ENCODE data around the gene MKNK1.

The MKNK1 gene

DNA sequence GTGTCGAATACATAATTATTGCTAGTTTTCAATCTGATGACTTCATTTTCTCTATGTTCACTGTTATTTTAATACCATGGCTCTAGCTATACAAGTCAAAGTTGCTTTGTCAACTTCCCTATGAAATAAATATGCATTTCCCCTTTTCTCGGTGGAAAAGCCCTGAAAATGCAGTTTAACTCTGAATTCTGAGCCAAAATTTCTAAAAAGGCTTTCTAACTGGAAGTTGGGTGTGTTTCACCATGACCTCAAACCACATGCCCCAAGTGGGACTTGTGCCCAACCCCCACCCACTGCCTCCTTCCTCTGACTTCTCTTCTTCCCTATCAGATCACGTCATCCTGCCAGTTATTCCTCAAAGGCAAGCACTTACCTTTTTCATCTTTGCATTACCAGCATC, 8.9 kb downstream of the MKNK1 start:
- no peak for DNase-seq

DNA sequence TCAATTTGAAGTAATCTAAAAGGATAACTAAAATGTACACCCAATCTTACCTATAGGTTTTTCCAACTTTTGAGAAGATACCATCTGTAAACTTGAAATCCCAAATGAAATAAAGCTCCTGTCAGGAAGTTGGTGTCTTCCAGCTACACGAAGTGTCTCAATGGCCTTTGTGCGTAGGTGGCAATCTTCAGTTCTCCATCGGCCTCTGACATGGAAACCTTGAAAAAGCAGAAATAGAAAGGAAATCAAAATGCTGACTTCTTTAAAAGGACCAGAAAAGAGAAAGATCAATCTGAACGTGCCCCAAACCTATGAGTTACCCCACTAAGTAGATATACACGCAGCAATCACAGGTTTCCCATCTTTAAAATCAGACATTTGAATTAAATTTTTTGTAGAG, 10.0 kb downstream of the MKNK1 start:
- DNase-seq: no peak

DNA sequence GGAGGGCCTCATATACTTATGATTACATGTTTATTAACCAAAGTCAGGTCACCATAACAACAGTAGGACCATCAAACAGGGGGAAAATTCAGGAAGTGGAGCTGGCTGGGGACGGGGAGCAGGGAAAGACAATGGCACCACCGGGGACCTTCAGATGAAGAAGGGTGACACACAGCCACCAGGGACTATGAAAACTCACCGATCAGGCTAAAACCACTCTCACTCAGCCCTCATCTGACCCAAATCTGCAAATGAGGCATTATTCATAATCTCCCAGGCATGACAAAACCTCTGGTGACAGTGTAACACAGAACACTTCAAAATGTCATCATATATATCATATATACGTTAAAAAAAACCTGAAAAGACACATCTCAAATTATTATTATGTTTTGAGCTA, 11.2 kb downstream of the MKNK1 start:
- DNase-seq: no peak

DNA sequence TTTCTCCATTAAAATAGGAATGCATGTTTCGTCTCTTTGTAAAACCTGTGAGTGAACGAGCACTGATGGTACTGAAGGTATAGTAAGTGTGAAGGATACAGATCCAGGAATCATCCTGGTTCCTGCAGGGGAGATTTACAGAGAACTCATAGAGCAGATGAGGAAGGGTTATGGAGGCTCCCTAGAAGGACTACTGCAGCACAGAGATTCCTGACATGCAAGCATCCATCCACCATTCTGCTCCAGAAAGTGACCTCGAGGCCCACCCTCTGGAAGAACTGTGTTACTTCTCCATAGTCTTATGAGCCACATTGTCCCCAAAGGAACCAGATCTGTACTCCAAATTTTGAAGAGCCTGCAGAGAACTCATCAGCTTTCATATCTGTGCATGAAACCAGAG, 14.5 kb downstream of the MKNK1 start:
- no peak for DNase-seq

DNA sequence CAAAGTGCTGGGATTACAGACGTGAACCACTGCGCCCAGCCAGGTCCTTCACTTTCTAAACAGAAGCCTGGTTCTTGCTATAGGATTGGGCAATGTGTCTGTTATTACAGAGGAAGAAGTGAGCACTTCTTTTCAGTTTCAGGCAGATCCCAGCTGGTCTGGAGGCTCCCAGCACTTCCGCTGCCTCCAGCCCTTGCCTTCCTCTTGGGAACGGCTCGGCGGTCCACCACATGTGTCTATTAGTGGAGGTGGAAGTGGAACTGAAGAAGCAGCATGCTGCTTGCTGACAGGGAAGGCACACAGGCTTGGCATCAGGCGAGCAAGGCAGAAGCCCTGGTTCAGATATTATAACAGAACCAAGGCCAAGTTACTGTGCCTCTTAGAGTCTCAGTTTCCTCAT, 17.0 kb downstream of the MKNK1 start:
- no peak for DNase-seq

DNA sequence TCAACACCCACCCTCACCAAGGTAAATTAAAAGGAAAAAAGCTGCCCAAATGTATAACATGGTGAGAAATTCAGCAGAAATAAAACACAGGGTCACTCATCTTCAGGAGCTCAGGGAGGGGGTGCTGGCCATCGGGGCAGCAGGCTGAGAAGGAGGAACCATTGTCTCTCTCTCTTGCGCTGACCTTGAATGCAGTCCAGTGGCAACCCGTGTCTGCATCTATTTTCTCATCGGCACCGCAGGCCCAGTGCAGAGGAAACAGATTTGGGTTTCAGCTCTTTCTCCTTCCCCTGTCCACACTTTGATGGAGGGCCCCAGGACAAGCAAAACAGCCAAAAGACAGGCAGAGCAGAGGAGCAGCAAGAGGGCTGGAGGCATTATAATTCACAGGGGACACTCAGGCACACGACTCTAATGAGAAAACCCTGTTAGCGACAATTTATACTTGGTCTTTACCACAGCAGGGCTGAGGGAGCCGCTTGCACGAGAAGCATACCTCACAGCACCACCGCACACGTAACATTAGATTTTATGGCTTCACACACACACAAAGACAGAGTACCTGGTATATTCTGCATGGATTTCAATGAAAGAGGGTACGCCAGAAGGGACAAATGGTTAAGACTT, 18.6 kb downstream of the MKNK1 start:
- DNase-seq: no peak

DNA sequence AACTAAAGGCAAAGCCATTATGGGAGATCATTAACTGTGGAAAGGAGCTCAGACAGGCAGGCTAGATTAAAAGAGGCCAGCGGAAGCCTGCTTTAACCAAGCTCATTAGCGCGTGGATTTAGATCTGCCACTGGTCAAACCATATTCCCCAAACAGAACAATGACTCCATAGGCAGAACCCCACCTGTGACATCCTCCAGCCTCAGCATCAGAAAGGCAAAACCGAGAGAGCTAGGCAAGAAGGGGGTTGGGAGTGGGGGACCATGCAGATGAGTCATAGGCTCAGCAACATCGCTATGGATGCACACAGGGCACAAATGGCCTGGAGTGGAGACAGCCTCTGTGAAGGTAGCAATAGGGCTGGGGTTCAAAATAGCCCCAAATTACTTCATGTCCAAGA, 20.6 kb downstream of the MKNK1 start:
- no peak for DNase-seq

DNA sequence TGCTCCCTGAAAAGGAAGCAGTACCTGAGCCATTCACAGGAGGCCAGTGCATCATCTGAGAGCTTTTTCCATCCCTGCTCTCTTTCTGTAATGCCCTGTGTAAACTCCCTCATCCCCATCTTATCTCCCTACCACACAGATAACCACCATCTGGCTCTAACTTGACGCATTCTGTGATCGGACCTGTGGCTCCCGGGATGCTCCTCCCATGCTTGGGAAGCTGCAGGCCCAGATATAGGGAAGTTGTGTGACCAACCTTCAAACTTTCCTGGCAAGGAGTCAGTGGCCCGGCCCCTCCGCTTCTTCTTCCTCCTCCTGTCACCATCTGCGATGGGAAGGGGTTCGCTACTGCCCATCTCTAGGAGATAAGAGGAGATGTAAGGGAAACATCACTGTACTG, 21.1 kb downstream of the MKNK1 start:
- DNase-seq: no peak

DNA sequence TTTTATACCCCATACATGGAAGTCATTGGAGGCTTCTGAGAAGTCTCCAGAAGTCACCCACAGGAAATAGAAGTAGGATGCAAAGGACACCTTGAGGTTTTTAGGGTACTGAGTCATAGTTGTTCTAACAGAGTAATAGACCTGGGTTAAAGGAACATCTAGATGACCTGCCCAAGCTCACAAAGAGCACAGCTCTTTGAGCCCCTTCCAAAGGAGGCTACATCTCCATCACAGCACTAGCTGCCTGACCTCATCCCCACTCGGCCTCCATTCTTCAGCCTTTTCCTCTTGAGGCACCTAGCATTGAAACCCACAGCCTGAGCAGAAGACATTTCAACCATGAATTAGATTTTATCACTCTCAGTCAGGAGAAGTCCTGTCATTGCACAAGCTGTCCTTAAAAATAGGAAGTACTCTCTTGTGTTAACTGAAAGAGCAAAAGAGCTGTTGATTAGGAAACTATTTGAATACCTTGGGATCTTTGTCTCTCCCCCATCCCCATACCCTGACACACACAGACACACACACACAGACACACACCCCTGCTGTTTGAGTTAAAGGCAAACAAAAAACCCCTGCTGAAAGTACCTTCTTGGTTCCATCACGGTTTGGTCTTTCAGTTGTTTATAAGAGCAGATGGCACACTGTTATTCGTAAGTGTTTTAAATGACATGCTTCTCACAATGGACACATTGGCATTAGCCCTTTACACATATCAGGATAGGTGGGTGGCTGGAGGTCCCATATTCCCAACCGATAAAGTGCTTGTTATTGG, 22.2 kb downstream of the MKNK1 start:
- DNase-seq: no peak

DNA sequence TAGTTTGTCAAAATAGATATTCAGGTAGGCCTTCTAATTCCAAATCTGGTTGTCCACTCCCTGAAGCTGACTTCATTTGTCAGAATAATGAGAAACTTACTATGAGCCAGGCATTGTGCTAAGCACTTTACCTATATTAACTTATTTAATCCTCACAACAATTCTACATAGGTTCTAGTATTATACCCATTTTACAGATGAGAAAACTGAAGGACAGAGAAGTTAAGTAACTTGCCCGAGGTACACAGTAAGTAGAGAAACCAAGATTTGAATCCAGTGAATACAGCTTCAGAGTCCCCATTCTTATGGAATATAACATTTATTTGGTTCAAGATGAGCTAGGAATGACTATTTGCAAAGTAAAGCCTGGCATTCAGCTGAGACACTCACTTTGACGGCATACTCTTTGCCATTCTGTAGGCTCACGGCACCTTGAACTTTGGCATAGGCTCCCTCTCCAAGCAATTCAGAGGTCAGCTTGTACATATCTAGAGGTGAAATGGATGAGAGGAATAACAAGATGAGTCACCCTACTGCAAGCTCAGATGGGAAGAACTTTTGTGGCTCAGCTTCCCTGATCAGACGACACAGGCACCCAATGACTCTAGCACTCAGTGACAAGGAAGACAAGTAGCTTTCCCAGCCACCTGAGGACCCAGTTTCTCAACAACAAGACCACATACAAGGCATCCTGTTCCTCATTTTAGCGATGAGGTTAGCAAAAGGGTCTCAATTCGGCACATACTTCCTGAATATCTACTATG, 23.7 kb downstream of the MKNK1 start:
- no peak for DNase-seq

DNA sequence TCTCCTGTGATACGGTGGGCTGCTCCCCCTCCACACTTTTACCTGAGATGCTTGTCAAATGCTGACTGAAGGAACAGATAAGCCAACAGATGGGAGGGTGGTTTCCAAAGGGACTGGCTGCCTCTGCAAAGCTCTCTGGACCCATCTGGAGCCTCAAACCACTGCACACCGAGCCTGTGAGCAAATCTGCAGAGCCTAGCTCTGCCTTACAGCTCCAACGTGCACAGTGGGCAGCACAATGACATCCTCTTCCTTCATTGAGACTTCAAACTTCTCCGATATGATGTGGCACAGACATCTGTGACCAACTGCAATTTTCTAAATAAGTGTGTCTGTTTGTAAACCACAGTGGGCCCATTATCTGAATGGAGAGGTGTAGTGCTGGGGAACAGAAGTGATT, 26.4 kb downstream of the MKNK1 start:
- DNase-seq: no peak

DNA sequence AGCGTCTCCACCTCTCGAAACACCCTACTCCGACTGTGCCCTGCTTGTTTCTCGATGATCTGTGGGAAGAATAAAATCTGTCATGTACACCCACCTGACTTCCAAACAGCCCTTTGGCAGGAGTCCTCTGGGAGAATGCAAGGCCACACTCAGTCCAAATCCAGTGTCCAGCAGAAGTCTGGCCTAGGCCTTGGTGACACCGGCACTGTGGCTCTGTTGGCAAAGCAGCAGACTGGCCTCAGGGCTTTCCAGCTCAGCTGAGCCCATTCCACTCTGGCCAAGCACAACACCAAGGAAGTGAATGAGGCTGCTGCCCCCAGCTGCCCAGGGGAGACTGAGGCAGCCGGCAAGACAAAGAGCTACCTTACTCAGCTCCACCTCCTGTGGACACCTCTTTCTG, 27.5 kb downstream of the MKNK1 start:
- no peak for DNase-seq

DNA sequence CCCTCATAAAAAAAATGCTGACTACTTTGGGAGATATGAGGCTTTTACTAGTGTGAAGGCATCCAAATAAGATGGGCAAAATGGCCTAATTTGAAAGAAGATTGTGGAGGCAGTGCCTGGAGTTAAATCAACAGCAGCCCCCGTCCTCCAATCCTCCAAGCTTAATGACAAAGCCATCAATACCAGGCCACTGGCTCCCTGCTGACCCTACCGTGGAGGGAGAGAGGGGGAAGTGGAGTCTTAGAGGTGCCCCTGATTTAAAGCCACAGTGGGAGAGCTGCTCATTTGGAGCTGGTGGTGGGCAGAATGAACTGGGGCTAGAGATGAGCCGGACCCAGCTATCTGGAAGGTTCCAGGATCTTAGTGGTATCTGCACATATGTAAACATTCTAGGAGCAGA, 28.3 kb downstream of the MKNK1 start:
- no peak for DNase-seq

DNA sequence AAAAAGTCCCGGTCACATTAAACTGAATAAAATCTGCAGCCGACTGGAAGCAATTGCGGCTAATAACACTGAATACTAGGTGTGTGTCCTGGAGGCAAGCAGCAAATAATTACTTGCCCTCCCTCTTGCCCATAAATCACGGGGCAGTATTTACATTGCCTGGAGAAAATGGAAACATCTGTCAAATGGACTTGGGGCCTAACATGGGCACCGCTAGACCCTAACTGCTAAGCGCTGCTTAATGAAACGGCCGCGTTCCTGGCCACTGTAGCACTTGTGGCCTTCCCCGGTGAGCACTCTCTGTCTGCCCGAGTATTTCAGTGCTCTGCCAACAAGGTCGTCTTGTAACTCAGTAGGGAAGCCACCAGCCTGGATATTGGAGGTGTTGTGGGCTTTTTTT, 28.8 kb downstream of the MKNK1 start:
- DNase-seq: peak; percentile 93

DNA sequence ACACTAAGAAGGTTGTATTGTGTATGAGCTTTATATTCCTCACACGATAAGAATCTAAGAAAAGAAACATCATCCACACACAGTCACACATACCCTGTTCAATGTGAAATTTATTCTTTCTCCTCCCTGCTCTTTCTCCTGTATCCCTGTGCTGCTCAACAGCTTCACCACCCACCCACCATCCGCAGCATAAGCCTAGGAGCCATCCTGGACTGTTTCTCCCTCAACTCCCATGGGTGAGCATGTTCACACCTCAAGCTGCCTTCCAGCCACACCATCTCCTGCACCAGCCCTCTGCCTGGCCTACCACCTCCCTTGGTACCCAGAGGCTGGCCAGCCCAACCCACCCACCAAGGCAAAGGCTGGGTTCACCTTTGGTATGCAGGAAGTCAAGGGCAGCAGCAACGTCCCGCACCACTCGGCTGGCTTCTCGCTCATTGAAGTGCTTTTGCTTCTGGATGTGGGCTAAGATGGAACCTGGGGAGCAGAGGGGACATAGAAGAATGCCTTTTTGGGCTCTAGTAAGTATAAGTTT, 32.3 kb downstream of the MKNK1 start:
- DNase-seq: no peak

DNA sequence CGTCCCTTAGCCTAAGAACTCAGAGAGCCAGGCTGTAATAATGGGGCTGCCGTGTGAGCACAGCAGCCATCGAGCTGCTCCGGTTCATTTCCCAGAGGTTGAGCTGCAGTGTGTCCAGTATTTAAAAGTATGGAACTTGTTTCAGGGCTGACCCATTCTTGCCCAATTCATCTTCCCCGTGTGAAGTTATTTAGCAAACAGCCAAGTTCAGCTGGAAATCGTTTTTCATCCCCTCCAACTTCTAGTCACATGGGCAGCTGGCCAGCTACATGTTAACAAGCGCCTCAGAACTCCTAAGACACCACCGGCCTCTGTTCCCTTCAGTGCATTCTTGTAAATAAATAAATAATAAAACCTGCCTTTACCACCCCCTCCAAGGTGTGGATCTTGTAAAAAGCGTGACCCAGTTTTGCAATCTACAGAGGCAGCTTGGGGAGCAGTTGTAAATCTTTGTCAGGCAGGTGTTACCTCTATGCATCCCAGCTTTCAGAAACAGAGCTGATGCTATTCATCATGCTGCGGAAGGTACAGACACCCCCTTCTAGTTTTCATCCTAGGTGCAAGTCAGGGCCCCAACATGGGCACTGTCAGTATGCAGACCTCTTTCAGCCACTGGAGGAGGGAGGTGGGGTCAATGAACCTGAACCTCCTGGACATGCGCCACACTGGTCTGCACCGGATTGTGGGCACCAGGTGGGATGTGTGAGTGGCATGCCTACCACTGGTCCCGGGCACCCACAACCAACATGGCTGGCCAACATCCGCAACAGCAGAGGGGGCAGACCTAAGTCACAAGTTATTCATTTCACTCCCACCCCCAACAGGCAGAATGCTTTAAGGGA, 34.0 kb downstream of the MKNK1 start:
- DNase-seq: no peak

DNA sequence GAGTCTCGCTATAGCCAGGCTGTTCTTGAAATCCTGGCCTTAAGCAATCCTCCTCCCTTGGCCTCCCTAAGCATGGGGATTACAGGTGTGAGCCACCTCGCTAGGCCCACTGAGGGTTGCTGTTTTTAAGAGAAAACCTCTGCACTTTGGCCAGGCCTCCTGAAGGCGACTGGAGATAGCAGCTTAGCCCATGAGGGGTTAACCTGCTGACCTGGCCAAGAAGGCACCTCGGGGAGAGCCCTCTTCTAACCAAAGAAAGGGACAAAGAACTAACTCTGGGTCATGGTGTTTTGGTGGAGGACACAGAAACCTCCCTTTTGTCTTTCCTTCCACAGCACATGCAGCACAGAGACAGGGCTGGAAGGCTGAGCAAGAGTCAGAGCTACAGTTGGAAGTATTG, 35.0 kb downstream of the MKNK1 start:
- no peak for DNase-seq

DNA sequence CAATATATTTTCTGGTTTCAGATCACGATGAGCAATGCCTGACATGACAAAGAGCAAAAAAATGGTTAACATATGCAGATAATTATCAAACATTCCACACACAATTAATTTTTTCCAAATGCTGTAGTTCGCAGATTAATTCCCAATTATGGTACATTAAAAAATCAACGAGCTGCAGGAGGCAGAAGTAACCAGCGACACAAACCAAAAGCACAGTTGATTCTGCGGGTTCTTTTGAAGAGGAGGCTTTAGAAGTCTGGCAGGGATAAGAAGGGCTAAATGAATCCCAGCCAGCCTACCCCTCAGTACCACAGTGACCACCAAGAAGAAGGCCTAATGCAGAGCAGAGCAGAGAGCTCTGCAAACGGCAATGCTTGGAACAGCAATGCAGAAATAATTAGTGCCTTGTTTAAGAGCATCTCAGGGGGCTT, 35.6 kb downstream of the MKNK1 start:
- no peak for DNase-seq

DNA sequence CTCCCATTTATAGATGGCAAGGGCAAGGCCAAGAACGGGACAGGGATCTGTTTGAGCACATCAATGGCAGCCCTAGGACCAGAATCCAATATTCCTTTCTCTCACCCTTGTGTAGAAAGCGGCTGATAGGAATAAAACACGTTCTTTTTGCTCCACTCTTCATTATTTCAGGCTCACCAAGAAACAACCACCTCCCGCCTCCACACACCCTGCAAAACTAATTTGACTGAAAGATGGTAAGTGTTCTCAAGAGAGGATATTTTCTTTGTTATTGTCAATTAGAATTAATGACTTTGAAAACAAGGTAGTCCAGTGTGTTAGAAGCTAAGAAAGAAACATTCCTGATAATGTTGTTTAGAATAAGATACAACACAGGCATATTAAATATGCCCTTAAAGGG, 40.7 kb downstream of the MKNK1 start:
- DNase-seq: no peak

DNA sequence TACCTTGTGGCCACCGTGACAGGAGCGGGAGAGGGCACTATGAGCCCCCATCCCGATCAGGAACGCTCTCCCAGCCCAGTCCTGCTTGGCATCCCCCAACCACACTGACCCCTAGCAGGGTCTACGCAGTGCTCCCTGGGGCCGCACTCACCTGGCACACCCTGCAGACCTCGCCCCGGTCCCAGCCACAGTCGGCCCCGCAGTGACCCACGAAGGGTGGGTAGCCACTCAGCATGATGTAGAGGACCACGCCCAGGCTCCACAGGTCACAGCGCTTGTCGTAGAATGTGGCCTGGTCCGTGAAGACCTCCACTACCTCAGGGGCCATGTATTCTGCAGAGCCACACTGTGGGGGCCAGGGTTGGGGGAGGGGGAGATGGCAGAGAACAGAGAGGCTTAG, 41.6 kb downstream of the MKNK1 start:
- DNase-seq: no peak

DNA sequence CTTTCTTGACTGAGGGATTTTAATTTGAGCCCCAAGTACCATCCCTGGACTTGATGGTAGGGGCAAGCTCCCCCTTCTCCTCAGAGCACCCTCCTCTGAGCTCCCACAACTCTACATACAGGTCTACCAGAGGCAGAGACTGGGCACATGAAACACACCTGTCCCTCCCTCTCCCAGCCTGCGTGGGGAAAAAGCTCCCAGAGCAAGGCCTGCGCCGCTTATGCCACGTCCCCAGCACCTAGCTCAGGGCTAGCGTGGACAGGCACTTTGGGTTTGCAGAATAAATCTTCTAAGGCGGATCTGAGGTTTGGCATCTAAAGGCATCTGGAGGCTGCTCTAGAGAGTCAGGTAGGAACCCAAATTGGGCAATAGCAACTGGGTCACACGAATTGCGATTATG, 45.1 kb downstream of the MKNK1 start:
- DNase-seq: no peak

DNA sequence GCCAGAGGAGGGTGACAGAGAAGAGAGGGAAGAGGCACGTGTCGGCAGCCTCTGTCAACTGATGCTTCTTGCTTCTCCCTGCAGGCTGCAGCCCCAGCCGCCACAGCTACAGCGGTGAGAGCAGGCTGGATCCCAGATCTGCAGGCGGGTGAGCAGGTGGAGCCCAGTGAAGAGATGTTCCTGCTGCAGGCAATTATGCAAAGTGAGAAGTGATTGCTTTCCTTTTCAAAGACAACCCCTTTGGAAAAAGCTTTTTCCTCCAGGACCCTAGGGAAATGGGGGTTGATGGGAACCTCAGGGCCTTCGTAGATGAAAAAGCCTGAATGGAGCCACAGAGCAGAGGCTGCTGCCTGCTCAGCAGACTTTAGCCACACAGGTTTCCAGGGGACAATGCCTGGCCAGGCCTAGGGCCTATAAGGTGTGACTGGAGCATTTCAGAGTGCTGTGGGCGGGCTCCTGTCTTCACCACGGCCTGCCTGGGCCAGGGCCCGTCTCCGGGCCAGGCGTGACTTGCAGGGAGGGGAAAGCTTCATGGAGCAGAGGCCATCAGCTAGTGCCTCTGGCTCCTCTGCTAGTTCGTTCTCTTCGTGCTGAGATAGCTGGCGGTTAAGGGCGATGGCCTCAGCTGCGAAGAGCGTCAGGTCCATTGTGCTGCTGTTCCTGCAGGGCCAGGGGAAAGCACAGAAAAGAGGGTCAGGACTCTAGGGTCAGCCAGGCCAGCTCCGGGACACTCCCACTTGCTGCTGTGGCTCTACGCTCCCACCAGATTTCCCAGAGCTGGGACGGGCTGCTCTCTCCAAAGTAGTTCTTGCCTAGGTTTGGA, 45.7 kb downstream of the MKNK1 start:
- no peak for DNase-seq
